HepG2 (cell line): Measurements from ENCODE around the gene GPR158. TPM values are rescaled to one million over a fixed set of nuclear protein-coding genes. Genes with fewer than 3 reads are reported as not detected.

ENCODE experiments used
- ATAC-seq: fragments of 200-7000 bp; cut with Tn5 transposase; 3 replicates; pipeline ENCODE4 v1.9.1; 2020; ENCODE audit warnings: mild to moderate bottlenecking, moderate library complexity
- BruUV-seq: library from RNA; stranded (reverse); fragments of 400-500 nt; replicated peaks from 2 replicates; lab custom pipeline; 2021; lab: Mats Ljungman, UMichigan
- CTCF ChIA-PET: fragments of 300-600 bp; formaldehyde crosslinking; extraction: SDS; loops from one replicate; lab custom pipeline; 2021; ENCODE audit warnings: low total read pairs, inconsistent platforms, low intra/inter-chr PET ratio; lab: Yijun Ruan, JAX
- POLR2A ChIA-PET: fragments of 350-600 bp; sonication (Branson Sonifier 250); formaldehyde crosslinking; loops from one replicate; lab custom pipeline; 2020; ENCODE audit warnings: antibody characterized with exemption, inconsistent platforms; lab: Yijun Ruan, JAX
- DNase-seq: peaks from one replicate; pipeline ENCODE4 v3.0.0-alpha.2; 2015; ENCODE audit warnings: low spot score
- FAIRE-seq: peaks from 3 replicates; lab custom pipeline; 2011; peaks lifted over from hg19 to GRCh38; lab: Jason Lieb, UNC
- H2AFZ ChIP-seq: one replicate; pipeline ENCODE4 v1.6.1; 2011; ENCODE audit warnings: low read length, inconsistent platforms
- H3K27ac ChIP-seq: fragments of 300-600 bp; 3 replicates; pipeline ENCODE4 v1.8.0; 2011; ENCODE audit warnings: mixed run types, mild to moderate bottlenecking, mixed read lengths, low read length, inconsistent platforms; ENCODE audit not compliant: insufficient read depth; ENCODE audit errors: extremely low read length
- H3K27me3 ChIP-seq, 2 experiments: fragments of 200-600 bp in 1 of 2; 2 replicates in 1 of 2; 3 replicates in 1 of 2; pipeline versions ENCODE4 v1.6.0 to v1.8.0; 2011; ENCODE audit warnings: low read length in 2 of 2, mild to moderate bottlenecking in 2 of 2, moderate library complexity in 2 of 2, inconsistent platforms in 1 of 2; ENCODE audit not compliant: insufficient read depth in 2 of 2, control insufficient read depth in 1 of 2
- H3K36me3 ChIP-seq, 2 experiments: fragments of 200-600 bp in 1 of 2; replicated peaks in 1 of 2; 2 replicates in 1 of 2; 3 replicates in 1 of 2; pipeline versions ENCODE4 v1.5.1 to v1.8.0; 2011; ENCODE audit warnings: low read length in 2 of 2, inconsistent platforms in 1 of 2; ENCODE audit not compliant: insufficient read depth in 2 of 2, control insufficient read depth in 1 of 2
- H3K4me1 ChIP-seq: 2 replicates; pipeline ENCODE4 v1.5.1; 2012; ENCODE audit warnings: low read length, inconsistent platforms; ENCODE audit not compliant: insufficient read depth
- H3K4me2 ChIP-seq: 2 replicates; pipeline ENCODE4 v1.6.0; 2011; ENCODE audit warnings: low read depth, low read length, inconsistent platforms
- H3K4me3 ChIP-seq, 3 experiments: fragments of 200-600 bp in 1 of 3; sonication (generic), shearing (Covaris generic) in 1 of 3; replicated peaks in 1 of 3; 2 replicates each; pipeline ENCODE4 v1.5.1; 2011 to 2016; ENCODE audit warnings: low read length in 3 of 3, inconsistent platforms in 2 of 3, low read depth in 2 of 3, mild to moderate bottlenecking in 2 of 3, control low read depth in 1 of 3, mixed read lengths in 1 of 3; ENCODE audit not compliant: insufficient read depth in 1 of 3
- H3K79me2 ChIP-seq: one replicate; pipeline ENCODE4 v1.6.1; 2011; ENCODE audit warnings: low read length, inconsistent platforms; ENCODE audit not compliant: insufficient read depth
- H3K9ac ChIP-seq: 2 replicates; pipeline ENCODE4 v1.6.0; 2011; ENCODE audit warnings: mild to moderate bottlenecking, low read depth, low read length, inconsistent platforms; ENCODE audit not compliant: insufficient read depth
- H3K9me3 ChIP-seq: 2 replicates; pipeline ENCODE4 v1.5.1; 2012; ENCODE audit warnings: mild to moderate bottlenecking, low read length
- H4K20me1 ChIP-seq: 2 replicates; pipeline ENCODE4 v1.6.0; 2011; ENCODE audit warnings: inconsistent platforms, mild to moderate bottlenecking, low read length, moderate library complexity; ENCODE audit not compliant: insufficient read depth
- ARNT ChIP-seq: fragments of 450-650 bp; IDR thresholded peaks from 2 replicates; pipeline ENCODE4 v1.6.1; 2017
- CEBPG ChIP-seq: IDR thresholded peaks from 2 replicates; pipeline ENCODE4 v1.6.1; 2016
- PRMT3 ChIP-seq: sonication (generic); formaldehyde crosslinking; IDR thresholded peaks from 2 replicates; pipeline ENCODE4 v1.8.1; 2022; ENCODE audit warnings: low read depth, mild to moderate bottlenecking, moderate library complexity, missing genetic modification reagents, borderline replicate concordance
- ZFP36 ChIP-seq: fragments of 150-350 bp; IDR thresholded peaks from 2 replicates; pipeline ENCODE4 v1.6.1; 2018; ENCODE audit warnings: borderline replicate concordance, low read length, low read depth; ENCODE audit not compliant: partially characterized antibody
- ZNF10 ChIP-seq: sonication (generic); formaldehyde crosslinking; IDR thresholded peaks from 2 replicates; pipeline ENCODE4 v1.4.0; 2020; ENCODE audit warnings: mild to moderate bottlenecking, low read depth, missing genetic modification reagents, borderline replicate concordance
- ZNF24 ChIP-seq: fragments of 450-650 bp; IDR thresholded peaks from 2 replicates; pipeline ENCODE4 v1.6.1; 2017; ENCODE audit warnings: antibody characterized with exemption, mild to moderate bottlenecking
- ZNF496 ChIP-seq: sonication (generic); formaldehyde crosslinking; IDR thresholded peaks from 2 replicates; pipeline ENCODE4 v1.8.1; 2023; ENCODE audit warnings: mild to moderate bottlenecking, moderate library complexity, missing genetic modification reagents; ENCODE audit not compliant: insufficient replicate concordance
- ZNF530 ChIP-seq: sonication (generic); formaldehyde crosslinking; IDR thresholded peaks from 2 replicates; pipeline ENCODE4 v1.5.0; 2020; ENCODE audit warnings: low read depth, mild to moderate bottlenecking, missing genetic modification reagents
- ZNF652 ChIP-seq: IDR thresholded peaks from 2 replicates; pipeline ENCODE4 v1.6.1; 2016; ENCODE audit warnings: low read depth, borderline replicate concordance
- ZNF761 ChIP-seq: sonication (generic); formaldehyde crosslinking; conservative IDR thresholded peaks from 2 replicates; pipeline ENCODE4 v1.4.0; 2020; ENCODE audit warnings: mild to moderate bottlenecking, missing genetic modification reagents
- whole genome bisulfite sequencing: methylation state at CpG from one replicate; pipeline ENCODE4 v1.1.6; 2017; ENCODE audit warnings: low lambda C conversion rate; 5-methylcytosine and 5-hydroxymethylcytosine counted together
- in situ Hi-C: cut with HindIII; loops from 2 replicates; pipeline ENCODE4 v1.10.0; 2017; ENCODE audit warnings: low pct_unique_long_range_greater_than_20kb; ENCODE audit not compliant: extremely low pct_ligation_motif_present
- intact Hi-C: fragments of 100-400 bp; cut with micrococcal nuclease; formaldehyde crosslinking; loops from one replicate; pipeline ENCODE4 v1.10.0; 2022; ENCODE audit not compliant: unreplicated experiment
- polyA plus RNA-seq, 8 experiments: library from polyadenylated mRNA; depleted of rRNA in 3 of 8; stranded (reverse) in 7 of 8; unstranded in 1 of 8; fragments of >200 nt; fragmentation: Illumina TruSeq in 4 of 8; extraction: Trizol in 4 of 8; gene quantifications; 2 replicates each; pipeline versions ENCODE4 v1.2.1 to v1.2.3, GENCODE V29; 2011 to 2016; ENCODE audit warnings: low read depth in 4 of 8, missing spikeins in 1 of 8, mixed read lengths in 1 of 8; ENCODE audit not compliant: insufficient read depth in 1 of 8
- total RNA-seq, 5 experiments: library from RNA; depleted of rRNA; stranded (reverse); fragments of >200 nt; fragmentation: Illumina TruSeq; extraction: Trizol; gene quantifications; 2 replicates each; pipeline ENCODE4 v1.2.3, GENCODE V29; 2016; ENCODE audit warnings: low read depth in 1 of 5
- TF ChIP-seq, protein P1 (sequence below): sonication (generic); formaldehyde crosslinking; conservative IDR thresholded peaks from 2 replicates; pipeline ENCODE4 v1.8.1; 2023; ENCODE audit warnings: missing genetic modification reagents
- TF ChIP-seq, protein P2 (sequence below): sonication (generic); formaldehyde crosslinking; IDR thresholded peaks from 2 replicates; pipeline ENCODE4 v1.4.0; 2020; ENCODE audit warnings: mild to moderate bottlenecking, missing genetic modification reagents

GPR158 gene
- total and polyA plus RNA-seq, 2 of the 13 experiments (the other 11 are each of a cell fraction or from before 2014, with no cell fraction given) = not detected

DNA sequence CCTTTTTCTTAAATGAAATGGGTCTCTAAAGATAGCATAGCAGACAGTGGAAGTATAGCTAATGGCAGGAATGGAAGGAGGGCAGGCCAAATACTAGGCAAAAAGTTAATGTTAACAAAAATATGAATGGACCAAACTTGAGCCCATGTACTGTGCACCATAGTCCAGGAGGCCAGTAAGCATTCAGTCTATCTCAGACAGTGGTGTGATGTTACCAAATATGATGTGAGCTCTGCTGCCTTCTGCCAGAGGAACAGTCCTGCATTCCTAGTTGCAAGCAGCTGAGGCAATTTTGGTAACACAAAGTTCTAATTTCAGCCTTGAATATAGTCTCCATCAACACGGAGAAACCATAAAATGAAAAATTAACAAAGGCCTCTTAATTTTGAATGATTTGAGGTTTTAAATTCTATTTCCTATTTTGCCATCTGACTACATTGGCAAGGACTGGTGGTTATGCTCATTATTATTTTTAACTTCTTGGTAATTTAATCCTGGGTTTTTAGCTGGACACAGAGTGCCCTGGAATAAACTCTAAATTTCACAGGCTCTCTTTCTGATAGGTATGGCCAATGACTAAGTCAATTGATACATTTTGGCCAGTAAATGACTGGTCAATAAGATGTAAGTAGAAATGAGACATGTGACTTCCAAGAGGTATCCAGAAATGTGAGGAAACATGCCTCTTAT is 442.2 kb downstream of the GPR158 start:
- H4K20me1 ChIP-seq = no peaks in the 10 kb centered on the region
- H3K9me3 ChIP-seq = no peaks in the 10 kb centered on the region
- no peaks in the 10 kb centered on the region for H3K4me1 ChIP-seq
- H3K79me2 ChIP-seq = no peaks in the 10 kb centered on the region
- H2AFZ ChIP-seq = no peak overlapping the region
- no peaks in the 10 kb centered on the region for H3K36me3 ChIP-seq
- 0% methylated on average over 1 of the region's 1 CpG for WGBS
- POLR2A ChIA-PET = no interaction called here
- H3K27ac ChIP-seq = no peak overlapping the region
- BruUV-seq = no TSS peak
- DNase-seq (no peak), ATAC-seq (no peak)
- no peaks in the 10 kb centered on the region for H3K27me3 ChIP-seq
- no peak for TF ChIP-seq PRMT3 (CRISPR knock-in tag)
- no peak for TF ChIP-seq ZNF24
- no peak for TF ChIP-seq ZNF496
- TF ChIP-seq ZFP36 = no peak
- no peak for TF ChIP-seq ZNF652 (CRISPR knock-in tag)
- TF ChIP-seq, protein P1, sequence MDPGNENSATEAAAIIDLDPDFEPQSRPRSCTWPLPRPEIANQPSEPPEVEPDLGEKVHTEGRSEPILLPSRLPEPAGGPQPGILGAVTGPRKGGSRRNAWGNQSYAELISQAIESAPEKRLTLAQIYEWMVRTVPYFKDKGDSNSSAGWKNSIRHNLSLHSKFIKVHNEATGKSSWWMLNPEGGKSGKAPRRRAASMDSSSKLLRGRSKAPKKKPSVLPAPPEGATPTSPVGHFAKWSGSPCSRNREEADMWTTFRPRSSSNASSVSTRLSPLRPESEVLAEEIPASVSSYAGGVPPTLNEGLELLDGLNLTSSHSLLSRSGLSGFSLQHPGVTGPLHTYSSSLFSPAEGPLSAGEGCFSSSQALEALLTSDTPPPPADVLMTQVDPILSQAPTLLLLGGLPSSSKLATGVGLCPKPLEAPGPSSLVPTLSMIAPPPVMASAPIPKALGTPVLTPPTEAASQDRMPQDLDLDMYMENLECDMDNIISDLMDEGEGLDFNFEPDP = no peak
- TF ChIP-seq ZNF761 (CRISPR knock-in tag) = no peak
- TF ChIP-seq, protein P2, sequence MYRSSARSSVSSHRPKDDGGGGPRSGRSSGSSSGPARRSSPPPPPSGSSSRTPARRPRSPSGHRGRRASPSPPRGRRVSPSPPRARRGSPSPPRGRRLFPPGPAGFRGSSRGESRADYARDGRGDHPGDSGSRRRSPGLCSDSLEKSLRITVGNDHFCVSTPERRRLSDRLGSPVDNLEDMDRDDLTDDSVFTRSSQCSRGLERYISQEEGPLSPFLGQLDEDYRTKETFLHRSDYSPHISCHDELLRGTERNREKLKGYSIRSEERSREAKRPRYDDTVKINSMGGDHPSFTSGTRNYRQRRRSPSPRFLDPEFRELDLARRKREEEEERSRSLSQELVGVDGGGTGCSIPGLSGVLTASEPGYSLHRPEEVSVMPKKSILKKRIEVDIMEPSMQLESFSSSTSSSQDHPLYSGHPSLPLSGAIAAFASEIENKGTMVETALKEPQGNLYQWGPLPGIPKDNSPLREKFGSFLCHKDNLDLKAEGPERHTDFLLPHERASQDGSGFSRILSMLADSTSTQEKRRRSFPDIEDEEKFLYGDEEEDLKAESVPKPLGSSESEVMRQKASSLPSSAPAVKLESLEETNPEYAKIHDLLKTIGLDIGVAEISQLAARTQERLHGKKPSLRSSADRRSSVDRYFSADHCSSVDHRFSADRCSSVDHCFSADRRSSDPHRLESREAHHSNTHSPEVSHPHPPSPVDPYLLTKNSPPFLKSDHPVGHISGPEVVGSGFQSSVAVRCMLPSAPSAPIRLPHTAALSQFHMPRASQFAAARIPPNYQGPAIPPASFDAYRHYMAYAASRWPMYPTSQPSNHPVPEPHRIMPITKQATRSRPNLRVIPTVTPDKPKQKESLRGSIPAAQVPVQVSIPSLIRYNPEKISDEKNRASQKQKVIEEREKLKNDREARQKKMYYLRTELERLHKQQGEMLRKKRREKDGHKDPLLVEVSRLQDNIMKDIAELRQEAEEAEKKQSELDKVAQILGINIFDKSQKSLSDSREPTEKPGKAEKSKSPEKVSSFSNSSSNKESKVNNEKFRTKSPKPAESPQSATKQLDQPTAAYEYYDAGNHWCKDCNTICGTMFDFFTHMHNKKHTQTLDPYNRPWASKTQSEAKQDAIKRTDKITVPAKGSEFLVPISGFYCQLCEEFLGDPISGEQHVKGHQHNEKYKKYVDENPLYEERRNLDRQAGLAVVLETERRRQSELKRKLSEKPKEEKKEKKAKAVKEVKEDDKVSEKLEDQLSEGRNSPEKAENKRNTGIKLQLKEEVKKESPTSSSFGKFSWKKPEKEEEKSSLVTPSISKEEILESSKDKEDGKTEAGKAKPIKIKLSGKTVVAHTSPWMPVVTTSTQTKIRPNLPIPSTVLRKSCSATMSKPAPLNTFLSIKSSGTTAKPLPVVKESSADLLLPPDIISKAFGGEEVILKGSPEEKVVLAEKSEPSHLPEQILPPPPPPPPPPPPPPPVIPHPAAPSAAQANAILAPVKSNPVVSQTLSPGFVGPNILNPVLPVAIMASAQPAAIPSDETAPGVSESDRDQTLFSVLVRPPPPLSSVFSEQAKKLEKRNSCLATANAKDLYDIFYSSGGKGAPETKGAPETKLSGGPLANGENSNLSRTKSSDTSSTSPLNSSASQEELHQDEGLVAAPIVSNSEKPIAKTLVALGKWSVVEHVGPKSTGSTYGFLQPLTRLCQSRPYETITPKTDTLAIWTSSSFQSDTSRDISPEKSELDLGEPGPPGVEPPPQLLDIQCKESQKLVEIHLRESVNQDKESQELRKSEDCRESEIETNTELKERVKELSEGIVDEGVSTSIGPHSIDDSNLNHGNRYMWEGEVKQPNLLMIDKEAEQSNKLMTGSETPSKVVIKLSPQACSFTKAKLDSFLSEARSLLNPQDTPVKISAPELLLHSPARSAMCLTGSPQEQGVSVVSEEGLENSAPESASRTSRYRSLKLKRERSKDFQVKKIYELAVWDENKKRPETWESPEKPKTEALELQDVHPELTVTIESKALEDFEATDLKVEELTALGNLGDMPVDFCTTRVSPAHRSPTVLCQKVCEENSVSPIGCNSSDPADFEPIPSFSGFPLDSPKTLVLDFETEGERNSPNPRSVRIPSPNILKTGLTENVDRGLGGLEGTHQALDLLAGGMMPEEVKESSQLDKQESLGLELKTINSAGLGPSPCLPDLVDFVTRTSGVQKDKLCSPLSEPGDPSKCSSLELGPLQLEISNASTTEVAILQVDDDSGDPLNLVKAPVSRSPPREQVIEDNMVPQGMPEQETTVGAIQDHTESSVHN (CRISPR knock-in tag) = no peak
- TF ChIP-seq CEBPG (CRISPR knock-in tag) = no peak
- TF ChIP-seq ZNF530 (CRISPR knock-in tag) = no peak
- TF ChIP-seq ZNF10 (CRISPR knock-in tag) = no peak
- TF ChIP-seq ARNT = no peak
- TF ChIP-seq, all 625 proteins: peak for 0
- FAIRE-seq = no peak
- intact Hi-C loops = no loop called here
- Histone ChIP-seq H3K4me2 (no peak overlapping the region), H3K4me3 (no peak overlapping the region), H3K9ac (no peak overlapping the region)
- CTCF ChIA-PET = no interaction called here
- in situ Hi-C loops = no loop called here
